Measurements from ENCODE around the gene MCRIP1.
A peak's percentile ranks its signal among the peaks of the same experiment; 100 is the strongest.

MCRIP1 gene, protein sequence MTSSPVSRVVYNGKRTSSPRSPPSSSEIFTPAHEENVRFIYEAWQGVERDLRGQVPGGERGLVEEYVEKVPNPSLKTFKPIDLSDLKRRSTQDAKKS

DNA sequence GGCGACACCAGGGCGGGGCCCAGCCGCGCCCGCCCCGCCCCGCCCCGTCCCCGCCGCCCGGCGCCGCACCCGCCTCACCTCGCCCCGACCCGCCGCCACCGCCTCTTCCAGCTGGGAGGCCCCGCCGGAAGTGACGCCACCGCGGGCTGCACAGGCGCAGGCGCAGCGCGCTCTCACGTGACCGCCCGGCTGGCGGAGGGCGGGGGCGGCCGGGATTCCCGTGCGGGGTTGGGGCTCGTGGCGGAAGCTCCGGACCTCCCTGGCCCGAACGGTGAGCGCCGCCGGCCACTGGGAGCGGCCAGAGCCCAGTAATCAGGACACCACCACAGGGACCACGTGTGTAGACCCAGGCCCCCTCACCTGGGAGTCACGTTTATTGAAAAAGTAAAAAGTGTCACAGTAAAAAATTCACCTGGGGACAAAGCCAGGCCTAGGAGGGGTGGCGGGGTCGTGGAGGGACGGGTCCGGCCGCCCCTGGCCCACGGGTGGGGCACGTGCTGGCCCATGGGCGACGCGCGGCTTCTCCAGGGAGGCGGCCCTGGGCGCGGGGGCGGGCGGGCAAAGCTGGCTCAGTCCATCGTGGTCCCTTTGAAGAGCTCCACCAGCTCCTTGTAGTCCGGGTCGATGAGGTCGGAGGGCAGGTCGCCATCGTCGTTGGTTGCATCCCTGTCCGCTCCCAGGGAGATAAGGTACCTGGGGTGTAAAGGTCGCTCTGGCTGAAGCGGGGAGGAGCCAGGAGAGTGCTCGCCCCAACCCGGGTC is at the start of gene MCRIP1:
MCRIP1 (minus strand) TSS at position 132 of the 761 bp plus-strand sequence. CDS start 8,785 bp downstream, outside the sequence.
- peak; percentile 53 for DNase-seq

- DNase-seq, result no peak
Observed at GRCh38 chr17:81879121-81879520, 46.0 kb upstream of the MCRIP1 start.

DNA sequence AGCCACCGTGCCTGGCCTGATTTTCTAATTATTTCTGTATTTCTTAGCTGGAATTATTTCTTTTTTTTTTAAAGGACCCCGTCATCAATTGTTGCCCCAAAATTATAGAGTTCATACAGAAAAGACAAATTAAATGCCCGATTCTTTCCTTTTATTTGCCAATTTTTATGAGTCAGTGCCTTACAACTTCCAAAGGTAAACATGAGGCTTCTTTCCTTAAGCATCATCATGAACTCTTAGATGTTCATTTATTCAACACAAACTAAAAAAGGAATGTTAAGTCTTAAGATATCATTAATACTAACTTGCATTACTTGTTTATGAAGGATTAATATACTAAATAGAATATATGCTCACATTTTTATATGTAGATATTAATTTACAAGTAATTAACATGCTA is 45.2 kb upstream of the MCRIP1 start:
- DNase-seq, result no peak

GRCh38 chr17:81877569-81877968 is 44.5 kb upstream of the MCRIP1 start:
- no peak for DNase-seq

DNA sequence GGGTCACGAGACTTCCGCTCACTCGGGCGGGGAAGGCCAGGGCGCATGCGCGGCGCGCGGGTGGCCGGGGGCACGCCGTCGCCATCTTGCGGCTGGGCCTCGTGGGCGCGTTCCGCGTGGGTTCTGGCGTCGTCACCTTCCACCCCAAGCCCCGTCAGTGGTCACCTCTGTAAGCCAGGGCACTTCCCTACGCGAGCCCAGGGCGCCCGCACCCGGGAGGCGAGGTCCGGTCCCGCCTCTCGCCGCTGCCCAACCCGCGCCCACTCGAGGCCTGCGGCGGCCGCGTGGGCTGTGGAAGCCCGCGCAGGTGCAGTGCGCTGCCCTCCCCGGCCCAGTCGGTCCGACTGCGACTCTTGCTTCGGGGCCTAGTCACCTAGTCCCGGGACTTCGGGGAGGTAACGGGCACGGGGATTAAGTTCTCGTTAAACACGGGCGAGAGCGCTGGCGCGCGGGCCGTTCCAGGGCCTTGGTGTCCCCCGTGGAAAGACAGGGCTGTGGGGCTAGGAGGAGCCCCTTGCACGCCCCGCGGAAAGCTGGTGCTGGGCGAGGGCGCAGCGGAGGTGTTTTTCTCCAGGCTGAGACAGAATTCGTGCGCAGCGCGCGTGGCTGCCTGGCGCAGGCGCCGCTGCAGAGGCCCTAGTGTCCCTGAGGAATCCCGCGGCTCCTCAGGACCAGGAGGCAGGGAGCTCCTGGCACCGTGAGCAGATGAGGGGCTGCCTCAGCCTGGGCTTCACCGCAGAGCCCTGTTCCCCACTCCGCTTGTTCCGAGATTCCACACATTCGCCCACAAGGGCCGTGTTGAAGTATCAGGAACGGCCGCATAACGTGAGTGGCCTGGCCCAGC is 38.5 kb upstream of the MCRIP1 start:
- no peak for DNase-seq

GRCh38 chr17:81870981-81871386 is 37.9 kb upstream of the MCRIP1 start, which contains the start of gene ARHGDIA:
TSS of gene ARHGDIA (minus strand) at chr17:81871337. CDS start at chr17:81869930, 1,407 bp downstream.
- peak; percentile 25 for DNase-seq

GRCh38 chr17:81870131-81870980 is 37.3 kb upstream of the MCRIP1 start:
- DNase-seq, result no peak

DNA sequence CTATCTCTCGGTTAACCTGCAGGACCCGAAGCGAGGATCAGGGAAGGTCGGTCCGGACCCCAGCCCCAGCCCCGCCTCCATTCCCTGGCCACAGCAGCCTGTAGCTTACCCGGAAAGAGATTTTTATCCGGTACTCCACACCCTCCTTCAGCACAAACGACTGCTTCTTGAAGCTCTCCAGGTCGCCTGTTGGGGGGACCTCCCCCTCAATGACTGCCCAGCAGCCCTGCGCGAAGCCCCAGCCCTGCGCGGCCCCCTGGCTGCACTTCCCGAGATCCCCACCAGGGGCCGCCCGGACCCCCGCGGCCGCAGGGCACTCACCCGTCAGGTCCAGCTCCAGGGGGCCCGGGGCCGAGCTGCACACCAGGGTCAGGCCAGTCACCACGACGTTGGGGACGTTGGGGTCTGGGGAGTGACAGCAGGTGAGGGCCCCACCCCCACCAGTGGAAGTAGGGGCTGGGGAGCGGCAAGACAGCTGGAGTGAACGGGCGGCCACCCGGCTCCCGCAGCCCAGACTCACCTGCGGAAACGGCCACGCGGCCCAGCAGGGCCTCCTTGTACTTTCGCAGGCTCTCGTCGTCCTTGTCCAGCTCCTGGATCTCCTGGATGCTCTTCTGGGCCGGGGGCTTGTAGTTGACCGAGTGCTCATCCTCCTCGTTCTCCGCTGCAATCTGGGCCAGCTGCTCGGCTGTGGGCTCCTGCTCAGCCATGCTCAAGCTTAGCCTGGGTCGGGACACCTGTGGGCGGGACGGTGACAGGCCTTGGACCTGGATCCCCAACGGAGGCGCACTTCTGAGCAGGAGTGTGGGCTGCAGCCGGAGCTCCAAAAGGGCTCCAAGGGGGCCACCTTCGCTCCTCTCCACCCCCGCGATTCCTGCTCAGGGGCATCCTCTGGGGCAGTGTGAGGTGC is 36.4 kb upstream of the MCRIP1 start:
- no peak for DNase-seq

DNA sequence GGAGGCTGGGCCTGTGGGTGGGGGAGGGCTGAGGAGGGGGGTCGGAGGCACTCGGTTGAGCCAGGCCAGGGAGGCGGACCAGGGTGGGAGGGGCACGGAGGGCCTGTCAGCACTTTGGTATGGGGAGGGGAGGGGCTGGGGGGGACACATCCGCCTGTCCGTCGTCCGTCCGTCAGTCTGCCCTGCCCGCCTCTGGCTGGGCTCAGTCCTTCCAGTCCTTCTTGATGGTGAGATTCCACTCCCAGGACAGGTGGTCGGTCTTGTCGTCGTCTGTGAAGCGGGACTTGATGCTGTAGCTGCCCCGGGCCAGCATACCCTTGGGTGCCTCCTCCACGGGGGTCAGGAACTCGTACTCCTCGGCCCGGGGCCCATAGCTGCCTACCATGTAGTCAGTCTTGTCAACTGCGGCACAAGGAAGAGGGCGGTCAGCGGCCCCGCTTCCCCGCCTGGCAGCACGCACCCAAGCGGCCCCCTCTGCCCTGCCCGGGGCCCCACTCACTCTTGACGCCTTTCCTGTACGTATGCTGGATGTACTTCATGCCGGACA is 35.7 kb upstream of the MCRIP1 start:
- no peak for DNase-seq

- DNase-seq, result no peak
Observed at GRCh38 chr17:81867991-81868673, 35.0 kb upstream of the MCRIP1 start.

DNA sequence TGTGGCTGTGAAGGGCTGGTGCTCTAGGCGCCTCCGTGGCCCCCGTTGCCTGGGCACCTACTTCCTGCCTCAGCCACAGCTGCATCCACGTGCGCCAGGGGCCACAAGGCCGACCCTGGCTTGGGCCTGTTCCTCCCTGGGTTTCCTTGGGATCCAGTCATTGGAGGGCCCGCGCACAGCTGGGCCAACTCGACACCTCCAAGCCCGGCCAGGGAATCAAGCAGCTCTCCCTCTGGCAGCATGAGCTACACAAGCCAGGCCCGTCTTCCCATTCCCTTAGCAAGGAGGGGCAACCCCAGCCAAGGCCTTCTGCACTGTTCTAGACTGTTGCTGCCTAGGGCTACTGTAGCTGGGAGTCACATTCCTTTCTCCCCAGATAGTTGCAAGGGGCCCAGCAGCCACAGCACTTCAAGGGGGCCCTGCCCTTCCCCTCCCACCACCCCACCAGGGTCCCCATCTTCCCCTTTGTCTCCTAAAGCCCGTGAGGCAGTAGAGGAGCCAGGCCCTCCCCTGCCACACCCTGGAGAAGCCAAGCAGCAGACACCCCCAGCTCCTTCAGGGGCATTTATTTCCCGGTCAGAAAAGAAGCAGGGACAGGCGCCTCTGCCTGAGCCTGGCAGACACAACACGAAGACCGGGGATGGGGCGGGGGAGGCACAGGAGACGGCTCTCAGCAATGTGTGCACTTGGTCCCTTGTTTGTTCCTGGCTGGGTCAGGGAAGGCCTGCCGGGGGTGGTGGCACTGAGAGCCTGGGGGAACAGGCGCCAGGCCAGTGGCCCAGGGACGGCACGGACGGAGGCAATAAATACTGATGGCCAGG is 34.3 kb upstream of the MCRIP1 start:
- DNase-seq, result no peak

DNA sequence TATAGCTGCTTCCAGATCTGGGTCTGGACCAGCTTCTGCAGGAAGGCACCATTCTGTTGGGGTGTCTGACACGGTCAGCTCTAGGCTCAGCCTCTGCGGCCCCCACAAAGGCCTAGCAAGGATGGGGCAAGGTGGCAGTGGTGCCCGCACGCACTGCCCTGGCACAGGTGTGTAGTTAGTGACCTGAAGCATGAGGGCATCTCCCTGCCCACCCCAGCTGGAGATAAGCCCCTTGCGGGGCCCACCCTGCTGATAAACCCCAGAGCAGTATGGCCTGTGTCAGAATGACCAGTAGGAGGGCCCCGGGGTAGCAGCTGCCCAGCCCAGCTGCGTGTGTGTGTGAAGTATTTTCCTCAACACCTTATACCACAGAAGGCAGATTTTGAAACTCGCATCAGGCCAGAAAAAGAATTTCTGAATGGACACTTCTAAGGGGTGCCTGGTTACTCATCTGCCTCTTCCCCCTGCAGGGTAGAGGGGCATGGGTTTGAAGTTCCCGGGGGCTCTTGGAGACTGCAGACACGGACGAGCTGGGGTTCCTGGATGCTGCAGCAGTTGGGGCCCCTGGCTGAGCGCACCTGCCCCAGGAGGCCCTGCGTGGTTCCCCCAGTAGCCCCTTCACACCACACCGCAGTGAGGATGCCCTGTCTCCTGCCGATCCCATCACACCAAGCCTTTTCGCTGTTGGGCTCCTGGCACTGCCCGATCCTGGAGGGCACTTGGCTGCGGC is 33.5 kb upstream of the MCRIP1 start:
- DNase-seq, result no peak

DNA sequence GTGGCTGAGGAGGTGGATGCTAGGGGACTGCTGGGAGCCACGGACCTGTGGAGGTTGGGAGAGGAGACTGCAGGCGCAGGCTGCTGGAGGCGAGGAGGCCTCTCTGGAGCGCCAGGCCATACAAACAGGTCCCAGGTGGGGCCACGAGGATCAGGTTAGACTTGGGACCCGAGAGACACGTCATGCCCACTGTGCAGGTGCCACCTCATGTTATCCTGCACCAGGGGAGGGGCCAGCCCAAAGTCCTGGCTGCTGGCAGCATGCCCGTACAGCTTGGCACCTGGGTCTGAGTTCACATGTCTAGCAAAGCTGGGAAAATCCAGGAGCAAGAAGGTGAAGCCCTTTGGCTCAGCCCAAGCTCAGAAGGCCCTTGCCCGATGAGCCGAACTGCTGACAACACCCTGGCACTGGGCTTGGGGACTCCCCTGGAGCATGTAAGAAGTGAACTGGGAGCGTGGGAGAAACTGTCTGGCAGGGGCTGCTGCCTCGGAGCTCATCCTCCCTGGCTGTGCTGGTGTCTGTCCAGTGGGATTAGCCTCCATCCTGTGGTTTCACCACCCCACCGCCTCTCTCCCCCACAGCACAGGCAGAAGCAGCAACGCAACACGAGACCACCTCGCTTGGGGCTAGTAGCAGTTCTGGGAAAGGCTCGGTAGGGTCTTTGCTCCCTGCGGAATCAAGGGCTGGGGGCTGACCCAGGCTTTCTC is 32.8 kb upstream of the MCRIP1 start:
- DNase-seq, result no peak

DNA sequence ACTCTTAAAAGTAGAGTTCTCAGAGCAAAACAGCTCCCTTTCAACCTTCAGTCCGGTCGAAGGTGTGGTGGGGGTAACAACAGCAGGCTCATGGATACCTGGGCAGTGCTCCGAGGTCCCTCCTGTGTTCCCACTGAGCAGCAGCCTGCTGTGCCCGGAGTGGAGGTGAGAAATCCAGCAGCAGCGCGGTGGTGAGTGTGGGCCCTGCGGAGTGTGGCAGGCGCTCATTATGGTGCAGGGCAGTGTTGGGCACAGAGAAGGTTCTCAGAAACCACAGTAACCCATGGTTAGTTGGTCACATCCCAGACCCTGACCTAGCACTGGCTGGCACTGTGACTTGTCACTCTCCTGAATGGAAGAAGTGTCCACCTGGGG is 32.3 kb upstream of the MCRIP1 start:
- no peak for DNase-seq

DNA sequence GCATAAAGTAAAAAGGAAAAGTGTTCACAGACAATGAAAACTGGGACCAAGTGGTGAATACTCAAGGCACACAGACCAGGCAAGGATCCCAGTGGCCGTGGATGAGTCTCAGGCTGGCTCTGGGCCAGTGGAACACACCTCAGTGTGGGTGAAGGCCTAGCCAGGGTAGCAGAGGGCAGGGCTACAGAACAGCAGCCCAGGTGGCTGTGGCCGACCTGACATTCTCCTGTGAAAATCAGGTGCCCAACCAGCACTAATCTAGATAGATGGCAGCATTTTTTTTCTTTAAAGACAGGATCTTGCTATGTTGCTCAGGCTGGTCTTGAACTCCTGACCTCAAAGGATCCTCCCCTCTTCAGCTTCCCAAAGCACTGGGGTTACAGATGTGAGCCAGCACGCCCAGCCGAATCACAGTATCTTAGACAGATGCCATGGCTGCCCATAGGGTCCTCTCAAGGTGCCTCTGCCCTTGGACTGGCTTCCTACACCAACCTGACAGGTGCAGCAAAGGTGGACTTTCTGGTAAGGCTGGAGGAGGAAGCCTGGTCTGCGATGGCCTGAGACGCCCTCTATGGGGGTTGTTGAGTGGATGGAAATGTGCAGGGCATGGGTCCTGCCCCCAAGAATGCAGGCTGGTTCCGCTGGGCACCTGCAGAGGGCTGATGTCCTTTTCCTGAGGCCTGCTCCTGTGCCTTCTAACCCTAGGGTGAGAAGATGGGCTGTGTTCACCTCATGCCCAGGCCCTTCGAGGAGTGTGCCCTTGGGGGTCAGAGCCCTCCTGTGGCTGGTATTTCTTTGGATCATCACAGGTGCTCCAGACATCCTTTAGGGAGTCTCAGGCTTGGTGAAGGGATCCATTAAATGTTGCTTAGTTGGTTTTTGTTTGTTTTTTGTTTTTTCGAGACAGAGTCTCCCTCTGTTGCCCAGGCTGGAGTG is 31.0 kb upstream of the MCRIP1 start:
- DNase-seq, result no peak

DNA sequence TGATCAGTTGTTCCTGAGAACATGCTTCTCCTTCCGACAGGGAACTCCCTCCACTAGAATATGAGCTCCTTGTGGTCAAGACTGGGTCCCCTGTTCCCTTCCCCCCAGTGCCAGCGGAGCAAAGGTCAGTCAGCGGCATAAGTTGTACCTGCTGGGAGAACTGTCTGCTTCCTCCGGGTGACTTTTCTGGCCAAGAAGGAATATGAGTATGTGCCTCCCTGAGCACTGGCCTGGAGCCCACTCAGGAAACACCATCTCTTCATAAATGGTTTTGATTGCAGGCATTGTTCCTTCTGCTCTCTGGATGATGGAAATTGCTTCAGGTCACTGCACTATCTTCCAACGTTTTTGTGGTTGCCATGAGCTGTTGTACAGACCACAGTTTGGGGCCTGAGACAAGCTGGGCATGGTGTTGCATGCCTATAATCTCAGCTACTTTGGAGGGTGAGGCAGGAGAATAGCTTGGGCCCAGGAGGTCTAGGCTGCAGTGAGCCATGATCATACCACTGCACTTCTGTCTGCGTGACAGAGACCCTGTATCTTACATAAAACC is 30.1 kb upstream of the MCRIP1 start:
- no peak for DNase-seq

All from DMS79 (cell line).